ENCODE measurements around the gene IGSF9.
"Not testable (repeated sequence)": the region's sequence is repeated elsewhere in the genome, so short reads cannot be mapped to it uniquely, and the experiment has no call there.

IGSF9 gene

GRCh38 chr1:159900755-159901360, 44.6 kb downstream of the IGSF9 start:
- DNase-seq (ENCODE audit: low spot score) (no peak), FAIRE-seq (no peak)

- FAIRE-seq: no peak
These were observed 45.2 kb downstream of the IGSF9 start, which contains the start of gene CFAP45 for GRCh38 chr1:159900086-159900680. TSS of gene CFAP45 (minus strand) at chr1:159900165. CDS start at chr1:159900098, 67 bp downstream.

DNA sequence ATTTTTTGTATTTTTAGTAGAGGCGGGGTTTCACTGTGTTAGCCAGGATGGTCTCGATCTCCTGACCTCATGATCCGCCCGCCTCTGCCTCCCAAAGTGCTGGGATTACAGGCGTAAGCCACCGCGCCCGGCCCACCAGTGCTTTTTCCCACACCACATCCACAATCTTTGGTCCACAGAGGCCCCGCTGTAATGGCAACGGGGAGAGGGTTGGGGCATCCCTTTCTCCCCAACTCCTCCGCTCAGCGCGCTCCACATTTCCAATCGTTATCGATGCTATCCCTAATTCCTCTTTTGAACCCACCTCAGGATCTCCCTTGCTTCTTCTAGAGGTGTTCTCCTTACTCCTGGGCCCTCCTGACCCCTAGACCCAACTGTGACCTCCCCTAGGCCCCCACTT, 45.8 kb downstream of the IGSF9 start:
- not testable (repeated sequence) for DNase-seq (ENCODE audit: low spot score); FAIRE-seq

More at GRCh38 chr1:159900086-159900680, 45.2 kb downstream of the IGSF9 start, which contains the start of gene CFAP45:
- no peak for DNase-seq (ENCODE audit: low spot score)

- no peak for FAIRE-seq
- DNase-seq (ENCODE audit: low spot score): no peak
These were observed 46.9 kb downstream of the IGSF9 start for GRCh38 chr1:159898527-159898926.

DNA sequence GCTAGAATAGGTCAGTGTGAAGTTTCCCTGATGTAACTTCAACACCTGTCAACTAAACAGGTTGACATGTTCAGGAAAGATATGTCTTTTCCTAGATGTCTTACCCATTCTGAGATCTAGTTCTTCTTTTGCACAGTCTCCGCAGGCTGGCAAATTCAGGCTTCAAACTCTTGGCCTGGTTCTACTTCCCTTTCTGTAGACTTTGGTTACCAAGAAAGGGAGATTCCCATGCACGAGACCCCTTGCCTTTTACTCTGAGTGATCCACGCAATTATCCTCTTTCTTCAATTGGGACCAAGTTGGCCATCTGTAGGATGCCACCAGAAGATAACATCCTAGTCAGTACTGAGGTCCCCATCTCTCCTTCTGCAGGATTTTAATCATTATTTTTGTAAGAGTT, 47.5 kb downstream of the IGSF9 start:
- FAIRE-seq (no peak), DNase-seq (ENCODE audit: low spot score) (no peak)

DNA sequence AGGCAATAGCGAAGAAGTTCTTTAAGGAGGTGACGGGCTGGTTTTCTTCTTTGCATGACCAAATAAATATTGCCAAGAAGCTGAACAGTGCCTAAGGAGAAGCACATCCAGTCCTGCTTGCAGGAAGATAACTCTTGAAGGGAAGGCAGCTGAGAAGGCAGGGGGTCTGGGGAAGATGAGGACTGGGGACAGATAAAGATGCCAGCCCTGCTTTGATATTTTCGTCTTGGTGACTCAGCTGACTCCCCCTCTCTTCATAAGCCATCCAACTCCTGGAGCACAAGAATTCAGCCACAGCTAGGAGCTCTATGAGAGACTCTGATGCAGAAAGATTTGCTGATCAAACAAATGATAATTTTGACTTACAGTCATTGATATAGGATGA, 48.9 kb downstream of the IGSF9 start:
- FAIRE-seq (no peak), DNase-seq (ENCODE audit: low spot score) (no peak)

DNA sequence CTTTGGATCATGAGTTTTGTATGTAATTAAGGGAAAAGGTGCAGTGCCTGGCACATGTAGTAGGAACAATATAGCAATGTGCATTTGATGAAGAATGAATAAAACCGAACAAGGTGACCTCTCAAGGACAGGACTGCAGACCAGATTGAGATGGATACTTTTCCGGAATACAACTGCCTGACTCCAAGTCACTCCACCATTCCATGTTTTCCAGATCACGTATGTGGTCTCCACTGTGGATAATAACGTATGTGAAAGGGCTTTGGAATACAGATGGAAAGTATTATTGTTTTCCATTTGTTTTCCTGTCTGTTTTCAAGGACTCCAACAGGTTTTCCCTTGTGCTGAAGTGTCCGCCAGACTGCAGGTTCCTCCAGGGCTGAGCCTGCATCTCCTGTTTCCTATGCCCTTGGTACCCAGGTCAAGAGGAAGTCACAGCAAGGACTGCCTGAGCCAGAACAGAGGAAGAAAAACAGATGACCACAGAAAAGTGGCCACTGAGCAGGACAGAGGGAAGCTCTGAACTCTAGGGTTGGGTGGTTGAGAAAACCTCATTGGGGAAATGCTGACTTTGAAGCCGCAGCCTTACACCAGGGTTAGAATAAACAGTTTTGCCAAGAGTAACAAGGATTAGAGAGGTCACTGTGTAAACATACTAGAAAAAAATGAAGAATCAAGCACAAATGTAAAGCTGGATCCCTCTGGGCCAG, 49.4 kb downstream of the IGSF9 start:
- DNase-seq (ENCODE audit: low spot score) (no peak), FAIRE-seq (no peak)

- no peak for FAIRE-seq
- DNase-seq (ENCODE audit: low spot score): no peak
These were observed 50.1 kb downstream of the IGSF9 start for GRCh38 chr1:159895286-159895685.

- no peak for DNase-seq (ENCODE audit: low spot score)
- no peak for FAIRE-seq
These were observed 52.5 kb downstream of the IGSF9 start for GRCh38 chr1:159892944-159893343.

- FAIRE-seq (peak; percentile 95), DNase-seq (ENCODE audit: low spot score) (peak; percentile 83)
These were observed 53.9 kb downstream of the IGSF9 start for GRCh38 chr1:159891275-159892157.

DNA sequence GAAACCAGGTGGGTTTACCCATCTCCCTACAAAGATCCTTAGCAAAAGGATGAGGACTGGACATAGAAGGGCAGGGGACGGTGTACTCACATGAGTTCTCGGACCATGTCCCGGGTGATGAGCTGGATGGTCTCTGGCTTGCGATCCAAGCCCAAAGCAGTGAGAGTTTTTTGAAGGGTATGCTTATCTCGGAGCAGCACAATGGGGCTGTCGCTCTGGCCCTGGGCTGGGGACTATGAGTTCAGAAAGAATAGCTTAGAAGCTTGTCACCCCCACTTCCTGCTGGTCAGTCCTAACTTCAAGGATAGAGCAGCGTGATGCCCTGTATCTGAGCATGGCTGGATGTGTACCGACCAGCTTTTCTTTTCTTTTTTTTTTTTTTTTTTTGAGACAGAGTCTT, 55.0 kb downstream of the IGSF9 start:
- DNase-seq (ENCODE audit: low spot score): no peak
- FAIRE-seq: no peak

GRCh38 chr1:159889821-159890252, 55.6 kb downstream of the IGSF9 start:
- FAIRE-seq (no peak), DNase-seq (ENCODE audit: low spot score) (peak; percentile 77)

GRCh38 chr1:159889202-159889601, 56.2 kb downstream of the IGSF9 start:
- DNase-seq (ENCODE audit: low spot score): no peak
- no peak for FAIRE-seq

- no peak for FAIRE-seq
- no peak for DNase-seq (ENCODE audit: low spot score)
These were observed 61.1 kb downstream of the IGSF9 start for GRCh38 chr1:159884296-159884695.

DNA sequence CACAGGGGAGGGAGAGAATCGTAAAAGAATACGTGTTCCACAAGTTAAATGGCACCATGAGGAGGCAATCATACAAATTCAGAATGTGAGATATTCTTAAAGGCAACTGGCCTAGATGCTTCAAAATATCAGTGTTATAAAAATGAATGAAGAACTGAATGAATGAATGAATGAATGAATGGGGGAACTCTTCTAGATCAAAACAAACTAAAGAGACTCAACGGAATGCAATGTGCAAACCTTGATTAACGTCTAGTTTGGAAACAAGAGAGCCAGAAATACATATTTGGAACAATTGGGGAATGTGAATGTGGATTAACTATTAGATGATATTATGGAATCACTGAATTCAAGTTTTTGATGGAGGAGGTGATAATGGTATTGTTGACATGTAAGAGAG, 62.3 kb downstream of the IGSF9 start:
- FAIRE-seq (no peak), DNase-seq (ENCODE audit: low spot score) (no peak)

DNA sequence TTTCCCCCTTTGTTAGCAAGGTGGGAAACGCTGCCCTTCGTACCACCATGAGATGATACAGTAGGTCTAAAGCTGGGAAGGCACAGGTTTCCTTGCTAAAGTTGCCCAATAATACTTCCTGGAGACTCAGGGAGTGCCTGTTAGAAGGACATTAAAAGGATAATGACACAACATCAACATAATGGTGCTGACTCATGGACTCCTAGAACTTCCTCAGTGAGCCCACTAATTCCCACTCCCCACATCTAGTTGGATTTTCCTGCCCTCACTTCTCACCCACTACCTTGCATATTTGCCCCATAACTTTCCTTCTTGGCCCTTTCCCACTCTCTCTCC, 62.9 kb downstream of the IGSF9 start:
- FAIRE-seq: no peak
- no peak for DNase-seq (ENCODE audit: low spot score)

GRCh38 chr1:159881622-159882526, 63.5 kb downstream of the IGSF9 start:
- FAIRE-seq (no peak), DNase-seq (ENCODE audit: low spot score) (peak; percentile 91)

GRCh38 chr1:159880430-159880829, 65.0 kb downstream of the IGSF9 start:
- no peak for FAIRE-seq
- no peak for DNase-seq (ENCODE audit: low spot score)

DNA sequence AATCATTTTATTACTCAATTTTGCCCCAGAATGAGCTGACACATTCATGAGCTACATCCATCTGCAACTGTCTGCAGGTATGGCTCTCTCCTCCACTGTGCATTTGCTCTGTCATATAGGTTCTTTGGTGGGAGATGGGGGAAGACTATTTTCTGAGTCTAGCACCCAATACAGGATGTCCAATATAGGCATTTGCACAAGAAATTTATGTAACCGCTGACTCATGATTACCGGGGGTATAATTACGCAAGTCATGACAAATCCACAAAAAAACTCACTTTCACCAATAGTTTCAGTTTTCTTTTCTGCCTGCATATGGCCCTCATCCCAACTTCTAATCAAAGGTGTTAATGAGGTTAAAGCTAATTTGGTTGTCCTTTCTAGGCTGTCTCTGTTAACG, 65.4 kb downstream of the IGSF9 start:
- DNase-seq (ENCODE audit: low spot score) (no peak), FAIRE-seq (no peak)

DNA sequence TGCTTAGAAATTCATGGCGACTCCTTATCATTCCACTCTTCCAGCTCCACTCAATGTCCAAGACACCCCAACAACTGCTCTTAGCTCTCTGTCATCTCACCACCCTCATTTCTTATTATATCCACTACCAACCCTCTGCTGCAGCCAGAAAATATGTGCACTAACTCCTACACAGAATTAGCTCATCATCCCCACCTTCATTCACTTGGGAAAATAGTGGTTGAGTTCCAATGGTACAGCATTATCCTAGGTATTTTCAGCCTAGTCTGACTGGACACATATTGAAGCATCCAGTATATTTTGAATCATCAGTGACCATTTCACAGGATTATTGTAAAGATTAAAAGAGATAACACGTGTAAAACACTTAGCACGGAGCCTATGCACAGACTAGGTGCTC, 66.3 kb downstream of the IGSF9 start:
- DNase-seq (ENCODE audit: low spot score) (no peak), FAIRE-seq (no peak)

All from urothelium cell line (cell line).